AML-193 (cell line): Measurements from ENCODE around the gene IL20.

Experiments used
- DNase-seq, 2 experiments: peaks; one replicate each; lab custom pipeline; 2025; lab: John Stamatoyannopoulos, UW

The IL20 gene

DNA sequence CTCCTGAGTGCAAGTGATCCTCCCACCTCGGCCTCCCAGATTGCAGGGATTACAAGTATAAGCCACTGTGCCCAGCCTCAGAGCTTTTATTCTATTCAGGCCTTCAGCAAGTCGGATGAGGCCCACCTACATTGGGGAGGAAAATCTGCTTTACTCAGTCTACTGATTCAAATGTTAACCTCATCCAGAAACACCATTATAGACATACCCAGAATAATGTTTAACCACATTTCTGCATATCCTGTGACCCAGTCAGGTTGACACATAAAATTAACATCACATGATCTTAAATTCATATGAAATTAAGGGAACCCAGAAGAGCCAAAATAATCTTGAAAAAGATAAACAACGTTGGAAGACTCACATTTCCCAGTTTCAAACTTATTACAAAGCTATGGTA lies 14.9 kb downstream of the IL20 start:
- no peak for DNase-seq

DNA sequence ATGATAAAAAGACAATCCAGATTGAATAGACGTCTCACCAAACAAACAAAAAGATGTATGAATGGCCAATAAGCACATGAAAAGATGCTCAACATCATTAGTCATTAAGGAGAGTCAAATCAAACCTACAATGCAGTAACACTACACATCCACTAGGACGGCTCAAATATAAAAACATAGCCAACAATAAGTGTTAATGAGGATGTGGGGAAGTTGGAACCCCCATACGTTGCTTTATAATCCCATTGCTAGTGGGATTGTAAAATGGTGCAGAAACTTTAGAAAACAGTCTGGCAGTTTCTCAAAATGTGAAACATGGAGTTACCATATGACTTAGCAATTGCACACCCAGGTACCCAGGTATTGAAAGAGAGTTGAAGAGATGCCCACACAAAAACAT lies 17.1 kb downstream of the IL20 start:
- DNase-seq, result peak in 1 of 2 experiments; percentile 23

DNA sequence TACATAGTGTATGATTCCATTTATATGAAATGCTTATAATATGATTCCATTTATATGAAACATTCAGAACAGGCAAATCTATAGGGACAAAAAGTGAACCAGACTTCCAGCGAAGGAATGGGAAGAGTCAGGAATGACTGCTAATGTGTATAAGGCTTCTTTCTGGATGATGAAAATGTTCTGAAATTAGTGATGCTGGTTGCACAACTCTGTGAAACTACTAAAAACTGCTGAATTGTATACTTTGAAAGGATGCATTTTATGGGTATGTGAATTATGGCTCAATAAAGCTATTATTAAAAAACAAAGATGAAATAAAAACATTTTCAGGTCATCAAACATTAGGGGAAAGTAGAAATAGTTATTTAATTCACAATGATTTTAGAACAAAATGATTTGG lies 17.7 kb downstream of the IL20 start:
- DNase-seq, result no peak

DNA sequence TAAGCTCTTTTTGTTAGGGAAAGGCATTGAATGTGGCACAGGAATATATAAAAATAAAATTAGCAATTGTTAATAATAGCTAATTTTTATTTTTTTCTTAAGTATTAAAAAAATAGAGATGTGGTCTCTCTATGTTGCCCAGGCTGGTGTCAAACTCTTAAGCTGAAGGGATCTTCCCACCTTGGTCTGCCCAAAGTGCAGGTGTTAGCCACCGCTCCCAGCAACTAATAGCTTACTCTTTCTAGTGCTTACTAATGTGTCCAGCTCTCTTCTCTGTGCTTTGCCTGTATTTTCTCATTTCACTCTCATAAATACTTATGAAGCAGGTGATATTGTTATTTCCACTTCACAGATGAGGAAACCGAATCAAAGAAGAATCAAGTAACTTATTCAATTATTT lies 18.5 kb downstream of the IL20 start:
- no peak for DNase-seq

- no peak for DNase-seq
Measured at GRCh38 chr1:206885341-206886060, 20.1 kb downstream of the IL20 start.

- no peak for DNase-seq
Measured at GRCh38 chr1:206886831-206887230, 21.4 kb downstream of the IL20 start.

DNA sequence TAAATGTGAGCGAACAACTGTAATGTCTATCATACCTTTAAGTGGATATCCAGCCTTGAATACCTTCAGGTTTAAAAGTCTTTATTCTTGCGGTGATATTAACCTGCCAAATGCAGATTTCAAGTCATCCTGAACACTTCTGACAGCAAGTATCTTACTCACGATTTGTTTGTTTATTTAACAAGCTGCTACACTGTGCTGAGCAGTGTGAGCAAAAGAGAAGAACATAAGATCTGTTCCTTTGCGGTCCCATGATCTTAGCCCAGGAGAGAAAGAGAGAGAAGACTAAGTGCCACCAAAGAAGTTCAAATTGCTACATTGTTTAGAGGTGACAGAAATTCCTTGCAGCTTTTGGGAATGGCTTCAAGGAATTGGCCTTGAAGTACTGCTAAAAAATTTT lies 22.3 kb downstream of the IL20 start:
- DNase-seq, result no peak

DNA sequence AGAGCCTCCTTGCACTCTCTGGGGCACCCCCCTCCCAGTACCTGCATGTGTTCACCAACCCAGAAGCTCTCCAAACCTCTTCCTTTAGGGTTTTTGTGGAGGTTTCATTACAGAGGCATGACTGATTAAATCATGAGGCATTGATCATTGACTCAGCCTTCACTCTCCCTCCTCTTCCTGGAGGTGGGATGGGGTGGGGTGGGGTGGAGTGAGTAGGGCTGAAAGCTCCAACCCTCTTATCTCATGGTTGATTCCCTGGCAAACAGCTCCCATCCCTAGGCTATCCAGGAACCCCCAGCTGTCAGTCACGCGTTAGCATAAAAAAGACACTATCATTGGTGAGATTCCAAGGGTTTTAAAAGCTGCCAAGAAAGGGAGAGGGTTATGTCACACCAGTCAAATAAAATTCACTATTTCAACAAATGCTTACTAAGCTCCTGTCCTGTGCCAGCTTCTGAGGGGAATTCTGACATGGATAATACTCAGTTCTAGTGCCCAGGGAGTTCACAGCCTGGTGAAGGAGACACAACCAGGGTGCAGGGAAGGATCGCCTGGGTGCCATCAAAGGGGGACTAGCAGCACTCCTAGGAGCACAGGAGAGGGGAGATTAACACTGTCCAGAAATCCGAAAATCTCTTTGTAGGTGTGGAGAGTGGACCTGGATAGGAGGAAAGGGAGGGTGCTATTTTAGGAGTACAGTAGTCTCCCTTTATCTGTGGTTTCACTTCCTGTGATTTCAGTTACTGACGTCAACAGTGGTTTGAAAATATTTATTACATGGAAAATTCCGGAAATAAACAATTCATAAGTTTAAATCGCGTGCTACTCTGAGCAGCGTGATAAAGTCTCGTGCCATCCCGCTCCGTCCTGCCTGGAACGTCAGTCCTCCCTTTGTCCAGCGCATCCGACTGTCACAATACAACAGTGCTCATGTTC lies 25.0 kb downstream of the IL20 start:
- no peak for DNase-seq

DNA sequence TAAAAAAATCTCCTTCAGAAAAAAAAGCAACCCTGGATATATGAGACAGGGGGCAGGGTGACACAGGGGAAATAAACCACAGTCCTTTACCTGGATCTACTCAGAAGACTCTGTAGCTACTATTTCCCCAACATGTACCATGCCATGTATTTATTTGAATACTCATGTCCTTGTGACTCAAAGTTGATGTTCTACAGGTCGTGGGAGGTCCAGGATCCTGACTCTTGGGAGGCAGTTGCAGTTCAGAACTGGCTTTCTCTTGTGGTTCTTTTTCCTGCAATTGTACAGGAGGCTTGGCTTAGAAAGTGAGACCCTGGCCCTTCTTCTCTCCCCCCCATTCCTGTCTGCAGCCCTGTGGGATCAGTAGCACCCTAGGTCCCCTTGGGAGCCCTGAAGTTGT lies 26.0 kb downstream of the IL20 start:
- no peak for DNase-seq

- DNase-seq, result no peak
Measured at GRCh38 chr1:206892351-206892984, 27.0 kb downstream of the IL20 start.

GRCh38 chr1:206893380-206893779 lies 28.0 kb downstream of the IL20 start:
- no peak for DNase-seq

GRCh38 chr1:206895325-206895724 lies 29.9 kb downstream of the IL20 start:
- no peak for DNase-seq

GRCh38 chr1:206895837-206896242 lies 30.4 kb downstream of the IL20 start:
- no peak for DNase-seq

- no peak for DNase-seq
Measured at GRCh38 chr1:206896261-206896660, 30.8 kb downstream of the IL20 start.

GRCh38 chr1:206897175-206897574 lies 31.8 kb downstream of the IL20 start, which contains the start of gene IL24:
Gene IL24 (plus strand): TSS chr1:206897443. CDS start chr1:206897833, 390 bp downstream.
- no peak for DNase-seq

DNA sequence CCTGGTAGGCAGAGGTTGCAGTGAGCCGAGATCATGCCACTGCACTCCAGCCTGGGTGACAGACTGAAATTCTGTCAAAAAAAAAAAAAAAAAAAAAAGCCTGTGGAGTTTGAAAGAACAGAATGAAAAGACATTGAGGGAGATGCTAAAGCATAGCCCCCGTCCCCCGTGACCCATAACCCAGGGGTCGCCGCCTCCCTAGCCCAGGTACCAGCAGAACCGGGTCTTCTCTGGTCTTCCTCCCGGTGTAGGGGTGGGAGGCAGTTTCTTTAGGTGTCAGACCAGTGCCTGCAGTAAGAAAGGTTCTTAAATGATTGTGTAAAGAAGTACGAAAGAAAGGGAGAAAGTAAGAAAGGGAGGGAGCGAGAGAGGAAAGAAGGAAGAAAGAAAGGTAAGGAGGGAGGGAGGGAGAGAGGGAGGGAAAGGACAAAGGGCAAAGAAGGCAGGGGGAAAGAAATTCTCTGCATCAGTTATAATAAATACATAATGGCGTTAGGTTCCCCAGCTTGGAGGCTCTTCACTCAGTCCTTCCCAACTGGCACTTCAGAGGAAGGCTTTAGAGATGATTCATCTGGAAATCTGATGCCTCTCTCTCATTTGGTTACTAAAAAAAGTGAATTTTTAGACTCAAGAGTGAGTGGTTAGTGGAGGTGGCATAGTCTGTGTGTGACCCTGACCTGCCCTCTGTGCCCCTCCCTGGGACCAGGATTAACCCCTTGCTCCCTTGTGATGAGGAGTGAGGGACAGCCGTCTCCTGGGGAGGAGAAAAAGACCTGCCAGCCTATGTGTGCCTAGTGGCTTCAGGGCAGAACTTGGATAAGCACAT lies 32.9 kb downstream of the IL20 start:
- no peak for DNase-seq

DNA sequence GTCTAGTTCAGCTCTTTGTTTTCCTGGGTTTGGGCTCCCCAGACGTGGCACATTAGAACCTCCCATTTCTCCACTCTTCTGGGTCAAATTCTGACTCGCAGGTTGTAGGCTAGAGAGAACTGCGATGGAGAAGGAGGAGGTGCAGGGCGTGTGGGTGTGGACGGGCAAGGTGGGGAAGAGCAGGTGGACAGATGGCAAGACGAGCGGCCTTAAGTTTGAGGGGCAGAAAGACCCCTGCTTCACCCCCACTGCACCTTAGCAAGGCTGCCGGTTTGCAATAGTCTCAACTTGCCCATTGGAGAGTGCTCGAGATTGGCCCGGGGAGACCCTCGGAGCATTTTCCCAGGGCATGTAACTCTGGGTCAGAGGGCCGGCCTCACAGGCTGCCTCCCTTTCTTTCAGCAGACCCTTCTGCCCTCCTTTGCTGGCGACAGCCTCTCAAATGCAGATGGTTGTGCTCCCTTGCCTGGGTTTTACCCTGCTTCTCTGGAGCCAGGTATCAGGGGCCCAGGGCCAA lies 33.5 kb downstream of the IL20 start:
- no peak for DNase-seq

- no peak for DNase-seq
Measured at GRCh38 chr1:206899717-206900116, 34.3 kb downstream of the IL20 start.

DNA sequence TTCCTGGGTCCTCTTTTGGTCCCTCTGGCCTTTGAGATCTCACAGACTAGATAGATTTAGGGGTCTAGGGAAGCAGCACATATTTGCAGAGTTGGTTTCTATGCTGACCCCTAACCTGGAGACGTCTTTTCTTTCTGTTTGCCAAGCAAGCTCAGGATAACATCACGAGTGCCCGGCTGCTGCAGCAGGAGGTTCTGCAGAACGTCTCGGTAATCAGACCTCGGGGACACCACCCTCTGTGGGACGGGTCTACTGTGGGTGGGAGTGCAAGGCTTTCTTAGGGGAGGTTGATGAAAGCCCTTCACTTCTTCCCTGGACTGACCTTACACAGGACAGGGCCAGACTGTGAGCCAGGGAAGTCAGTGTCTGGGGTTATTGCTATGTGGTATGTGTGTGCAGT lies 34.7 kb downstream of the IL20 start:
- DNase-seq, result no peak

GRCh38 chr1:206901944-206902343 lies 36.5 kb downstream of the IL20 start:
- no peak for DNase-seq

GRCh38 chr1:206902702-206903101 lies 37.3 kb downstream of the IL20 start:
- no peak for DNase-seq

- no peak for DNase-seq
Measured at GRCh38 chr1:206903687-206904086, 38.3 kb downstream of the IL20 start.
